ENCODE data around the gene PRPF8. TPM values are rescaled to one million over a fixed set of nuclear protein-coding genes. Genes with fewer than 3 reads are reported as not detected.

The PRPF8 gene
- total RNA-seq, 4 donors from 2014 or later: 145 to 281 (median 182) TPM

- TF ChIP-seq CTCF (IDR thresholded peaks at IDR 0.05; ENCODE audit: low read depth): no peak
Observed at GRCh38 chr17:1714427-1714979, 29.8 kb upstream of the PRPF8 start.

- no peak for TF ChIP-seq CTCF (IDR thresholded peaks at IDR 0.05; ENCODE audit: low read depth)
Observed at GRCh38 chr17:1713878-1714426, 29.3 kb upstream of the PRPF8 start.

GRCh38 chr17:1713160-1713877 is 28.7 kb upstream of the PRPF8 start:
- TF ChIP-seq CTCF (IDR thresholded peaks at IDR 0.05; ENCODE audit: low read depth): no peak

GRCh38 chr17:1712271-1712670 is 27.6 kb upstream of the PRPF8 start:
- TF ChIP-seq CTCF (IDR thresholded peaks at IDR 0.05; ENCODE audit: low read depth): no peak

GRCh38 chr17:1711804-1712203 is 27.1 kb upstream of the PRPF8 start:
- TF ChIP-seq CTCF (IDR thresholded peaks at IDR 0.05; ENCODE audit: low read depth): no peak

- TF ChIP-seq CTCF (IDR thresholded peaks at IDR 0.05; ENCODE audit: low read depth): no peak
Observed at GRCh38 chr17:1710807-1711553, 26.3 kb upstream of the PRPF8 start.
